HG03159 (cell line): Measurements from ENCODE around the gene KRT79.

Experiments
- ATAC-seq: cut with Tn5 transposase; IDR thresholded peaks from one replicate; pipeline ENCODE4 v1.9.1; 2021; ENCODE audit warnings: mild to moderate bottlenecking, moderate library complexity; ENCODE audit not compliant: unreplicated experiment

The KRT79 gene

GRCh38 chr12:52820521-52820920 is 13.6 kb downstream of the KRT79 start:
- no peak for ATAC-seq

GRCh38 chr12:52819731-52820510 is 14.2 kb downstream of the KRT79 start:
- ATAC-seq, result no peak

GRCh38 chr12:52818887-52819420 is 15.2 kb downstream of the KRT79 start:
- ATAC-seq, result no peak

- ATAC-seq, result no peak
Measured at GRCh38 chr12:52818388-52818787, 15.7 kb downstream of the KRT79 start.

- ATAC-seq, result no peak
Measured at GRCh38 chr12:52817699-52818238, 16.3 kb downstream of the KRT79 start.

GRCh38 chr12:52817003-52817698 is 17.0 kb downstream of the KRT79 start:
- ATAC-seq, result no peak

GRCh38 chr12:52815676-52816588 is 18.2 kb downstream of the KRT79 start:
- ATAC-seq, result no peak

GRCh38 chr12:52815161-52815560 is 18.9 kb downstream of the KRT79 start:
- ATAC-seq, result no peak

GRCh38 chr12:52814710-52815155 is 19.4 kb downstream of the KRT79 start:
- no peak for ATAC-seq

GRCh38 chr12:52813885-52814709 is 20.0 kb downstream of the KRT79 start, which contains the start of gene KRT4:
Gene KRT4 (minus strand): TSS chr12:52814116. CDS start chr12:52814058, 58 bp downstream.
- ATAC-seq, result no peak

- no peak for ATAC-seq
Measured at GRCh38 chr12:52813203-52813819, 20.8 kb downstream of the KRT79 start.

GRCh38 chr12:52812749-52813148 is 21.4 kb downstream of the KRT79 start:
- ATAC-seq, result no peak

GRCh38 chr12:52812073-52812400 is 22.1 kb downstream of the KRT79 start:
- no peak for ATAC-seq

- ATAC-seq, result no peak
Measured at GRCh38 chr12:52811191-52812072, 22.7 kb downstream of the KRT79 start.

- ATAC-seq, result no peak
Measured at GRCh38 chr12:52810554-52810953, 23.6 kb downstream of the KRT79 start.

- ATAC-seq, result no peak
Measured at GRCh38 chr12:52809166-52809565, 24.9 kb downstream of the KRT79 start.

GRCh38 chr12:52808573-52809160 is 25.4 kb downstream of the KRT79 start:
- ATAC-seq, result no peak
